Measurements from ENCODE around the gene EIF2AK2. TPM values are rescaled to one million over a fixed set of nuclear protein-coding genes. Genes with fewer than 3 reads are reported as not detected.
"Not testable (repeated sequence)": the region's sequence is repeated elsewhere in the genome, so short reads cannot be mapped to it uniquely, and the experiment has no call there.

EIF2AK2 gene
- total and polyA plus RNA-seq, 8 donors, result 4.7 to 55.3 (median 11.4) TPM

GRCh38 chr2:37201766-37202165, 45.0 kb upstream of the EIF2AK2 start:
- Histone ChIP-seq H3K4me1 (peaks cover 9 to 21% (median 16%) of the 10 kb centered on the region in 4 donors), H3K27ac (no peak overlapping the region), H3K27me3 (no peaks in the 10 kb centered on the region), H3K4me3 (no peak overlapping the region), H3K9me3 (peaks cover 0 to 18% (median 6%) of the 10 kb centered on the region in 4 donors), H3K36me3 (peaks cover 36 to 73% (median 67%) of the 10 kb centered on the region in 4 donors)
- intact Hi-C loops (cut with DNase I; ENCODE audit: low total_unique reads), result no loop called here
- WGBS, 5 donors, result 70 to 100% (median 83%) methylated on average over 1 of the region's 1 CpG
- TF ChIP-seq EP300 (IDR thresholded peaks at IDR 0.05), result no peak
- no peak for DNase-seq

- Histone ChIP-seq H3K27me3 (no peaks in the 10 kb centered on the region), H3K4me3 (no peak overlapping the region), H3K27ac (no peak overlapping the region), H3K4me1 (peaks cover 9 to 23% (median 18%) of the 10 kb centered on the region in 4 donors), H3K36me3 (peaks cover 30 to 68% (median 61%) of the 10 kb centered on the region in 4 donors), H3K9me3 (peaks cover 0 to 12% (median 3%) of the 10 kb centered on the region in 4 donors)
- TF ChIP-seq POLR2A (IDR thresholded peaks at IDR 0.05) (no peak), CTCF (IDR thresholded peaks at IDR 0.05) (no peak), EP300 (IDR thresholded peaks at IDR 0.05) (no peak), POLR2AphosphoS5 (IDR thresholded peaks at IDR 0.05) (no peak)
- 67 to 88% (median 84%) methylated on average over 1 of the region's 1 CpG for WGBS, 5 donors
- intact Hi-C loops (cut with DNase I; ENCODE audit: low total_unique reads), result no loop called here
- DNase-seq, result no peak
Observed at GRCh38 chr2:37201208-37201607, 44.4 kb upstream of the EIF2AK2 start.

- H3K27me3 ChIP-seq, result no peaks in the 10 kb centered on the region
- intact Hi-C loops (cut with DNase I; ENCODE audit: low total_unique reads), result no loop called here
- peaks cover 0 to 3% (median 2%) of the 10 kb centered on the region in 4 donors for H3K9me3 ChIP-seq
- H3K36me3 ChIP-seq, result peaks cover 12 to 42% (median 36%) of the 10 kb centered on the region in 4 donors
- DNase-seq, result no peak
- H3K4me1 ChIP-seq, result peaks cover 9 to 27% (median 19%) of the 10 kb centered on the region in 4 donors
- TF ChIP-seq POLR2A (IDR thresholded peaks at IDR 0.05) (no peak), EP300 (IDR thresholded peaks at IDR 0.05) (no peak), CTCF (IDR thresholded peaks at IDR 0.05) (no peak), POLR2AphosphoS5 (IDR thresholded peaks at IDR 0.05) (no peak)
- no peak overlapping the region for H3K4me3 ChIP-seq
- no peak overlapping the region for H3K27ac ChIP-seq
- WGBS, 5 donors, result 73 to 84% (median 81%) methylated on average over 8 of the region's 8 CpGs
Observed at GRCh38 chr2:37198681-37199065, 41.9 kb upstream of the EIF2AK2 start.

- peak within 1 kb of the TSS; percentile 87 to 93 (median 88) for H3K27ac ChIP-seq
- TF ChIP-seq CTCF (IDR thresholded peaks at IDR 0.05) (no peak), POLR2A (IDR thresholded peaks at IDR 0.05) (peak in 2 of 4 donors; percentile 24 to 53), POLR2AphosphoS5 (IDR thresholded peaks at IDR 0.05) (peak; percentile 58 to 92 (median 90)), EP300 (IDR thresholded peaks at IDR 0.05) (no peak)
- DNase-seq, result peak; percentile 87 to 96
- 0 to 1% (median 0%) methylated on average over 29 to 72 of the region's 72 CpGs for WGBS, 5 donors
- H3K4me1 ChIP-seq, result peaks cover 9 to 27% (median 19%) of the 10 kb centered on the region in 4 donors
- intact Hi-C loops (cut with DNase I; ENCODE audit: low total_unique reads), result no loop called here
- H3K4me3 ChIP-seq, result peak within 1 kb of the TSS; percentile 62 to 89 (median 78)
- H3K27me3 ChIP-seq, result no peaks in the 10 kb centered on the region
- H3K36me3 ChIP-seq, result peaks cover 5 to 21% (median 15%) of the 10 kb centered on the region in 4 donors
- no peaks in the 10 kb centered on the region for H3K9me3 ChIP-seq
Observed at GRCh38 chr2:37196320-37197195, 39.8 kb upstream of the EIF2AK2 start, which contains the start of gene CEBPZOS. Gene CEBPZOS (plus strand): TSS chr2:37196496. CDS start chr2:37199705, 3,209 bp downstream.

GRCh38 chr2:37195862-37196319, 39.1 kb upstream of the EIF2AK2 start:
- H3K27me3 ChIP-seq; DNase-seq; H3K9me3 ChIP-seq; intact Hi-C loops (cut with DNase I; ENCODE audit: low total_unique reads): not testable (repeated sequence)
- H3K4me1 ChIP-seq, result peaks cover 9 to 27% (median 19%) of the 10 kb centered on the region in 4 donors
- WGBS, 5 donors, result 80 to 85% (median 82%) methylated on average over 20 of the region's 20 CpGs
- H3K36me3 ChIP-seq, result peaks cover 0 to 14% (median 8%) of the 10 kb centered on the region in 4 donors
- peak overlapping the region; percentile 87 to 93 (median 88) for H3K27ac ChIP-seq
- H3K4me3 ChIP-seq, result peak overlapping the region; percentile 62 to 89 (median 78)

Data from stomach (tissue), 9 donors.